ENCODE results near the gene CCT6A.

GRCh38 chr7:56046721-56047445 is 4.7 kb upstream of the CCT6A start:
- TF ChIP-seq POLR2A (IDR thresholded peaks at IDR 0.05; ENCODE audit: low read length) = no peak
- no peak for TF ChIP-seq GATA1 (IDR thresholded peaks at IDR 0.05; ENCODE audit: low read depth, low read length)
